Liver (tissue), 3 donors: ENCODE measurements around the gene HCFC1.

ENCODE experiments used
- ATF3 ChIP-seq: IDR thresholded peaks from 2 replicates; pipeline ENCODE4 v1.6.1; 2016; ENCODE audit warnings: antibody characterized with exemption
- CTCF ChIP-seq: fragments of 150-350 bp; IDR thresholded peaks from 2 replicates; pipeline ENCODE4 v1.5.1; 2017; ENCODE audit warnings: improper control_type of control experiment, low read depth, low read length; ENCODE audit not compliant: missing input control
- EGR1 ChIP-seq, 2 donors: IDR thresholded peaks; 2 replicates each; pipeline ENCODE4 v1.6.1; 2016 to 2018; ENCODE audit warnings: antibody characterized with exemption in 2 of 2, low read depth in 2 of 2
- GABPA ChIP-seq, 2 donors: IDR thresholded peaks in 1 of 2; conservative IDR thresholded peaks in 1 of 2; 2 replicates each; pipeline ENCODE4 v1.6.1; 2016; ENCODE audit warnings: antibody characterized with exemption in 2 of 2, mild to moderate bottlenecking in 1 of 2, moderate library complexity in 1 of 2
- HNF4A ChIP-seq, 2 donors: conservative IDR thresholded peaks; 2 replicates each; pipeline ENCODE4 v1.6.1; 2016; ENCODE audit warnings: antibody characterized with exemption in 2 of 2, mild to moderate bottlenecking in 2 of 2
- JUND ChIP-seq, 2 donors: IDR thresholded peaks; 2 replicates each; pipeline ENCODE4 v1.6.1; 2016; ENCODE audit warnings: antibody characterized with exemption in 2 of 2
- MAX ChIP-seq: IDR thresholded peaks from 2 replicates; pipeline ENCODE4 v1.6.1; 2016; ENCODE audit warnings: antibody characterized with exemption
- RAD21 ChIP-seq, 2 donors: IDR thresholded peaks; 2 replicates each; pipeline ENCODE4 v1.6.1; 2016; ENCODE audit warnings: antibody characterized with exemption in 2 of 2, mild to moderate bottlenecking in 2 of 2
- RXRA ChIP-seq, 2 donors: IDR thresholded peaks; 2 replicates each; pipeline ENCODE4 v1.6.1; 2017 to 2018; ENCODE audit warnings: antibody characterized with exemption in 2 of 2, mild to moderate bottlenecking in 1 of 2
- SP1 ChIP-seq: IDR thresholded peaks from 2 replicates; pipeline ENCODE4 v1.6.1; 2018; ENCODE audit warnings: antibody characterized with exemption, mild to moderate bottlenecking
- TAF1 ChIP-seq: conservative IDR thresholded peaks from 2 replicates; pipeline ENCODE4 v1.6.1; 2016; ENCODE audit warnings: antibody characterized with exemption, mild to moderate bottlenecking
- YY1 ChIP-seq: IDR thresholded peaks from 2 replicates; pipeline ENCODE4 v1.6.1; 2016; ENCODE audit warnings: antibody characterized with exemption, mild to moderate bottlenecking
- ZBTB33 ChIP-seq: IDR thresholded peaks from 2 replicates; pipeline ENCODE4 v1.6.1; 2016; ENCODE audit warnings: antibody characterized with exemption
- TF ChIP-seq, protein P1 (sequence below): IDR thresholded peaks from 2 replicates; pipeline ENCODE4 v1.6.1; 2016; ENCODE audit warnings: antibody characterized with exemption, mild to moderate bottlenecking
- donor health status: healthy.
- donor health status: healthy.

DNA sequence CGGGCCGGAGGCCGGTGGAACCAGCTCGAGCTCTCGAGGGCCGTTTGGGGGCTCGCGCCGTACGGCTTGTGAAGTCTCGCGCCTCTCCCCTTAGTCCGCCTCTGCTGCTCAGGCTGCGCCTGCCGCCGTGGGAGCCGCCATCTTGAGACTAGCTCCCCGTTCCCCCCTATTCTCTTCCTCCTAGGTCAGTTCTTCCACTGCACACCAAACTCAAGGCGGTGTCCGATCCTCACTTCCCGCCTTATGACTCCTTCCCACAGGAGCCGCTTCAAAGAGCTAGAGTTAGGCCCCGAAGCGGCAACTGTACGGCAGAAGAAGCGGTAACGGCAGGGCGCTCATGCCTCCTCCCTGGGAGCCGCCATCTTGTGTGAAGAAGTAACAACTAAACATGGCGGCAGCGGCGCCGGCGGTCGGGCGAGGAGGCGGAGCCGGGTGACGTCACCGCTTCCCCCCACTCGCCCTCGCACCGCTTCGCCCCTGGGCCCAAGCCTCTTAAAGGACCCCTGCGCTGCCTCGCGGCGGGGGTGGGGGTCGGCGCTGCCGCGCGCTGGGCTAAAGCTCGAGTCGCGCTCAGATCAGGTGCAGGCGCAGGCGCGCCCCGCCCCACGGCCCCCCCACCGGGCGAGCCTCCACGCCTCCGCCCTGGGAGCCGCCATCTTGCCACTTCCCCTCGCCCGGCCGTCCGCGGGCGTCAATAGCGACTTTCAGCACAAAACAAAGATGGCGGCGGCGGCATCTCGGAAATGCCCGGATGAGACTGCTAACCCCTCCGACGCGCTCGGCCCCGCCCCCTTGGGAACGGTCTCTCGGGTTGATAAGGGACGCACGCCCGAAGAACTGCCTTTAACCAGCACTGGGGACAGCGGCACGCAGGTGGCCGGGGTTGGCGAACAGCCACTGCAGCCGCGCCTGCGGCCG, at the start of gene HCFC1:
- TF ChIP-seq CTCF, result peak; percentile 3
- peak; percentile 12 for TF ChIP-seq SP1
- no peak for TF ChIP-seq RXRA (IDR thresholded peaks at IDR 0.05)
- peak in 1 of 2 donors; percentile 42 for TF ChIP-seq GABPA (IDR thresholded peaks at IDR 0.05 in 1 of 2, conservative IDR thresholded peaks at IDR 0.05 in 1 of 2)
- TF ChIP-seq TAF1, result peak; percentile 78
- TF ChIP-seq, protein P1, sequence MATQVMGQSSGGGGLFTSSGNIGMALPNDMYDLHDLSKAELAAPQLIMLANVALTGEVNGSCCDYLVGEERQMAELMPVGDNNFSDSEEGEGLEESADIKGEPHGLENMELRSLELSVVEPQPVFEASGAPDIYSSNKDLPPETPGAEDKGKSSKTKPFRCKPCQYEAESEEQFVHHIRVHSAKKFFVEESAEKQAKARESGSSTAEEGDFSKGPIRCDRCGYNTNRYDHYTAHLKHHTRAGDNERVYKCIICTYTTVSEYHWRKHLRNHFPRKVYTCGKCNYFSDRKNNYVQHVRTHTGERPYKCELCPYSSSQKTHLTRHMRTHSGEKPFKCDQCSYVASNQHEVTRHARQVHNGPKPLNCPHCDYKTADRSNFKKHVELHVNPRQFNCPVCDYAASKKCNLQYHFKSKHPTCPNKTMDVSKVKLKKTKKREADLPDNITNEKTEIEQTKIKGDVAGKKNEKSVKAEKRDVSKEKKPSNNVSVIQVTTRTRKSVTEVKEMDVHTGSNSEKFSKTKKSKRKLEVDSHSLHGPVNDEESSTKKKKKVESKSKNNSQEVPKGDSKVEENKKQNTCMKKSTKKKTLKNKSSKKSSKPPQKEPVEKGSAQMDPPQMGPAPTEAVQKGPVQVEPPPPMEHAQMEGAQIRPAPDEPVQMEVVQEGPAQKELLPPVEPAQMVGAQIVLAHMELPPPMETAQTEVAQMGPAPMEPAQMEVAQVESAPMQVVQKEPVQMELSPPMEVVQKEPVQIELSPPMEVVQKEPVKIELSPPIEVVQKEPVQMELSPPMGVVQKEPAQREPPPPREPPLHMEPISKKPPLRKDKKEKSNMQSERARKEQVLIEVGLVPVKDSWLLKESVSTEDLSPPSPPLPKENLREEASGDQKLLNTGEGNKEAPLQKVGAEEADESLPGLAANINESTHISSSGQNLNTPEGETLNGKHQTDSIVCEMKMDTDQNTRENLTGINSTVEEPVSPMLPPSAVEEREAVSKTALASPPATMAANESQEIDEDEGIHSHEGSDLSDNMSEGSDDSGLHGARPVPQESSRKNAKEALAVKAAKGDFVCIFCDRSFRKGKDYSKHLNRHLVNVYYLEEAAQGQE, result no peak
- TF ChIP-seq RAD21 (IDR thresholded peaks at IDR 0.05), result no peak
- no peak for TF ChIP-seq MAX
- TF ChIP-seq YY1, result peak; percentile 97
- no peak for TF ChIP-seq EGR1 (IDR thresholded peaks at IDR 0.05; ENCODE audit: low read depth in 2 of 2)
- no peak for TF ChIP-seq JUND (IDR thresholded peaks at IDR 0.05)
- no peak for TF ChIP-seq ATF3
- no peak for TF ChIP-seq HNF4A (conservative IDR thresholded peaks at IDR 0.05)
- TF ChIP-seq ZBTB33, result no peak
